Lower lobe of right lung (tissue), 2 donors: ENCODE measurements around the gene MEIS1. TPM values are rescaled to one million over a fixed set of nuclear protein-coding genes. Genes with fewer than 3 reads are reported as not detected.

Experiments used
- ATAC-seq, 2 donors: fragments of 200-7000 bp; cut with Tn5 transposase; one replicate each; pipeline ENCODE4 v1.9.1; 2020 to 2022; ENCODE audit warnings: mild to moderate bottlenecking in 2 of 2, moderate library complexity in 2 of 2
- DNase-seq: peaks from one replicate; pipeline ENCODE4 v3.0.0-alpha.2; 2020
- H3K27ac ChIP-seq: fragments of 200-600 bp; one replicate; pipeline ENCODE4 v1.8.0; 2022
- H3K27me3 ChIP-seq: fragments of 200-600 bp; one replicate; pipeline ENCODE4 v1.8.0; 2022; ENCODE audit warnings: low read depth
- H3K36me3 ChIP-seq: fragments of 200-600 bp; one replicate; pipeline ENCODE4 v1.8.0; 2022; ENCODE audit warnings: mild to moderate bottlenecking
- H3K4me1 ChIP-seq: fragments of 200-600 bp; one replicate; pipeline ENCODE4 v1.8.0; 2022
- H3K4me3 ChIP-seq: fragments of 200-600 bp; one replicate; pipeline ENCODE4 v1.8.0; 2022; ENCODE audit warnings: mild to moderate bottlenecking
- H3K9me3 ChIP-seq: fragments of 200-600 bp; one replicate; pipeline ENCODE4 v1.8.0; 2022
- intact Hi-C: fragments of 100-400 bp; cut with DNase I; formaldehyde crosslinking; loops from one replicate; pipeline ENCODE4 v1.11.0; 2022
- total RNA-seq: library from RNA; stranded (reverse); fragmentation: NEBNext Ultra II Directional; extraction: Animal tissue kit (Norgen Biotek cat#: 25700); gene quantifications from one replicate; pipeline ENCODE4 v1.2.1, GENCODE V29; 2021
- TF ChIP-seq, protein P1 (sequence below): fragments of 200-600 bp; IDR thresholded peaks from one replicate; pipeline ENCODE4 v1.8.0; 2022; ENCODE audit warnings: antibody characterized with exemption, mild to moderate bottlenecking
- donor health status: DM: no; HTN: yes; CAD: no; lungs with severe emphysema.

Gene MEIS1
- total RNA-seq, 1 donor from 2014 or later = 54.7 TPM

DNA sequence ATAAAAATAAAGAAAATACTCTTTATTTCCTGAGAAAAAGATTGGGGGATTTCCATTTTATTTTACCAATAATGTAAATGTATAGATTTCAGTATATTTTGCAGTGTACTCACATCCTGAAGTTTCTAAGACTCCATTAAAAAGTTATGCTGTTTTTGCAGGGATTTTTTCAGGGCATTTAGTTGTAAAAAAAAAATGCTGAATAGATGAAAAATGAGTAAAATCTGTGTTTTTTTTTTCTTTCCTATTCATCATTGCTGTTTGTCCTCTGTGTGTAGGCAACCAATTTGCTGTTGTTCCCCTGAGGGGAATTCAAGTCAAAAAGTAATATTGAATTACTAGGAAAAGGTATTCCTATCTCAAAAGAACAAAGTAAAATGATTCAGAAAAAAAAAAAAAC lies 66.3 kb downstream of the MEIS1 start:
- H3K27ac ChIP-seq = no peak overlapping the region
- intact Hi-C loops = no loop called here
- no peaks in the 10 kb centered on the region for H3K9me3 ChIP-seq
- H3K27me3 ChIP-seq = no peaks in the 10 kb centered on the region
- H3K4me3 ChIP-seq = no peak overlapping the region
- peaks cover 24% of the 10 kb centered on the region for H3K4me1 ChIP-seq
- no peak for ATAC-seq
- no peaks in the 10 kb centered on the region for H3K36me3 ChIP-seq
- TF ChIP-seq, protein P1, sequence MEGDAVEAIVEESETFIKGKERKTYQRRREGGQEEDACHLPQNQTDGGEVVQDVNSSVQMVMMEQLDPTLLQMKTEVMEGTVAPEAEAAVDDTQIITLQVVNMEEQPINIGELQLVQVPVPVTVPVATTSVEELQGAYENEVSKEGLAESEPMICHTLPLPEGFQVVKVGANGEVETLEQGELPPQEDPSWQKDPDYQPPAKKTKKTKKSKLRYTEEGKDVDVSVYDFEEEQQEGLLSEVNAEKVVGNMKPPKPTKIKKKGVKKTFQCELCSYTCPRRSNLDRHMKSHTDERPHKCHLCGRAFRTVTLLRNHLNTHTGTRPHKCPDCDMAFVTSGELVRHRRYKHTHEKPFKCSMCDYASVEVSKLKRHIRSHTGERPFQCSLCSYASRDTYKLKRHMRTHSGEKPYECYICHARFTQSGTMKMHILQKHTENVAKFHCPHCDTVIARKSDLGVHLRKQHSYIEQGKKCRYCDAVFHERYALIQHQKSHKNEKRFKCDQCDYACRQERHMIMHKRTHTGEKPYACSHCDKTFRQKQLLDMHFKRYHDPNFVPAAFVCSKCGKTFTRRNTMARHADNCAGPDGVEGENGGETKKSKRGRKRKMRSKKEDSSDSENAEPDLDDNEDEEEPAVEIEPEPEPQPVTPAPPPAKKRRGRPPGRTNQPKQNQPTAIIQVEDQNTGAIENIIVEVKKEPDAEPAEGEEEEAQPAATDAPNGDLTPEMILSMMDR = no peak
- DNase-seq = no peak

DNA sequence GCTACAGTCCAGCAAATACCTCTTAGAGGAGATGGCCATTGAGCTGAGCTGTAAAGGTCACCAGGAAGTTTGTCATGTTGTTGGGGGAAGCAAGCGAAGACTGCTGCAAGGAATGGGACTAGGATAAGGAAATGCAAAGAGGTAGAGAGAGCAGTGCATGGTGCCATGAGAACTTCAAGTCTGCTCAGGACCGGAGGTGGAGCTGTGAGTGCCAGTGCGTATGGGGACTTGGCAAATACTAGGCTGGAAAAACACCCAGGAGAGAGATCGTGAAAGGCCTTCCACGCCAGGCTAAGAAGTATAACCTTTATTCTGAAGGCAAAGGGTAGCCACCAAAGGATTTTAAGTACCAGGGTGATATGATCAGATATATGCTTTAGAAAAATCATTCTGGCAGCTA lies 71.3 kb downstream of the MEIS1 start:
- Histone ChIP-seq H3K4me1 (peaks cover 38% of the 10 kb centered on the region), H3K9me3 (no peaks in the 10 kb centered on the region), H3K36me3 (no peaks in the 10 kb centered on the region), H3K27ac (no peak overlapping the region), H3K4me3 (no peak overlapping the region), H3K27me3 (no peaks in the 10 kb centered on the region)
- no peak for DNase-seq
- no peak for ATAC-seq
- intact Hi-C loops = no loop called here
- TF ChIP-seq, protein P1 = no peak

DNA sequence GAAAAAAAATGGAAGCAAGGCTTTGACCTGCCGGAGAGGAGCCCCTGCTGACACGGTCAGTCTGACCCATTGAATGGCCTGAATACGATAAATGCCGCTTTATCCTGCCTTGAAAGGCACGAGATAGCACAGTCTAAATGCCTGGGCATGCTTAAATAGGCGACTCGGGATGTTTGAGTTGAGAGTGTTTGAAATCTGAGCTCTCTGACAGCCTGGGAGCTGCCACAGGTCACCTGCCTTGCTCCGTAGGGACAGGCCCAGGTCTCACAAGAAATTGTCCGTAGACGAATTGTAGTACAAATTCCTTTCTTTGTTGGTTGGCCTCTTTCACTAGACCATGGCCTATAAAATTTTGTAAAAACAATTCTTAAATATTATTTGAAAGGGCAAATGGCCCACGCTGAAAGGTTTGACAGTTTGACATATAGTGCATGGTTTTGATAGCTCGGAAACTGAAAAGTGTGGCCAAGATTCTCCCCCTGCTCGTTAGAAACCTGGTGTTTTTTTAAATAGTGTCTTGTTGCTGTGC lies 72.8 kb downstream of the MEIS1 start:
- no peaks in the 10 kb centered on the region for H3K9me3 ChIP-seq
- TF ChIP-seq, protein P1 = no peak
- intact Hi-C loops = no loop called here
- H3K36me3 ChIP-seq = no peaks in the 10 kb centered on the region
- no peak for DNase-seq
- no peaks in the 10 kb centered on the region for H3K27me3 ChIP-seq
- no peak for ATAC-seq
- H3K4me3 ChIP-seq = no peak overlapping the region
- peaks cover 38% of the 10 kb centered on the region for H3K4me1 ChIP-seq
- H3K27ac ChIP-seq = peak overlapping the region; percentile 34

DNA sequence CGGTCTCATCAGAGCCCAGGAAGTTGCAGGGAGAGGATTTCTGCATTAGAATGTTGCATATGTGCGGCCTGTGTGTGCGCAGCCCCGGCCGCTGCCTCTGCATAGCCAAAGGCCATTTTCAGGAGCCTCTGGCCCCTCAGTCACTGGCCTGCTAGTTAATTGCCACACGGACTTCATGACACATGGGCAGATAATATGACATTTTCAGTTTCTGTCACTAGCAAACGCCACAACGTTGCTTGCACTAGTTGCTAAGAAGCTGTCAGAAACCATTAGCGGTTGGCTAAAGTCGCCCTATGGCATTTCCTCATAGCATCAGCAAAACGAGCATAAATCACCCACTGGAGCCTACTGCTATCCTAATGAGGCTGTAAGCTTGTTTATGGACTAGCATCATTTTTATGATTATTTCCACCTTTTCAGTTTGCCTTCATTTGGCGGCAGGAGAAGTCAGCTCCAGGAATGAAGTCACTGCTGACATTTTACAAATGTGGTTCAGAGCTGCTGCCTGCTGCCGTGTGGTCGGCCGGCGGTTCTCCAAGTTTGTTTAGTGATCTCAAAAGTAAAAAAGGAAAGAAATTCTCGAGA lies 73.7 kb downstream of the MEIS1 start:
- Histone ChIP-seq H3K9me3 (no peaks in the 10 kb centered on the region), H3K36me3 (no peaks in the 10 kb centered on the region), H3K27me3 (no peaks in the 10 kb centered on the region), H3K4me3 (no peak overlapping the region), H3K4me1 (peaks cover 38% of the 10 kb centered on the region), H3K27ac (peak overlapping the region; percentile 34)
- ATAC-seq (peak in 1 of 2 donors; percentile 13), DNase-seq (no peak)
- TF ChIP-seq, protein P1 = no peak
- intact Hi-C loops = no loop called here

DNA sequence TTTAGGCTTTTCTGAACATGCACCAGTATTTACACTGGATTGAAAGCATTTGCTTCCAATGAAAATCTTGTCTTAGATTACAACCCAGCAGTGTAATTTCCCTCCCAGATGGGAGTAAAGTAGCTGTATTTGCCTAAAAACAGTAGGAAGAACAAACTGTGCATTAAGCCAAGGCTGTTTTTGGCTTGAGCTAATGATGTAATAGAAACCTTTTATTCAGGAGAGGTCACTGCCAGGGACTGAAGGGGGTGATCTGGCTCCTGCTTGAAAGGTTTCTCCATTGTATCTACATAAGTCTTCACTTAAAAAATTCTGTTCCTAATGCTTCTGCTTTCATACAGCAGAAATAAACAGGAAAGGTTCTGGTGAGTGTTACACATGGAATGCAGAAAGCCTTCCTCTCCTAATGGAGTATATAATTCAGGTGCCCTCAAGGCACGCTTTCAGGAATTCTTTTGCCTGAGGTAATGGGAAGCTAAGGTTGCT lies 74.4 kb downstream of the MEIS1 start:
- Histone ChIP-seq H3K9me3 (no peaks in the 10 kb centered on the region), H3K27me3 (no peaks in the 10 kb centered on the region), H3K36me3 (no peaks in the 10 kb centered on the region), H3K4me1 (peaks cover 38% of the 10 kb centered on the region), H3K27ac (no peak overlapping the region), H3K4me3 (no peak overlapping the region)
- DNase-seq = no peak
- intact Hi-C loops = no loop called here
- TF ChIP-seq, protein P1 = no peak
- peak in 1 of 2 donors; percentile 23 for ATAC-seq
